ENCODE results near the gene CRELD2.

- TF ChIP-seq POLR2A (IDR thresholded peaks at IDR 0.05) (no peak), CTCF (IDR thresholded peaks at IDR 0.05) (no peak)
Observed at GRCh38 chr22:49892226-49892899, 26.1 kb upstream of the CRELD2 start.
